Stimulated activated CD8-positive, alpha-beta memory T cell treated with anti-CD3 and anti-CD28 coated beads, Interleukin-7, amount 100 ng/mL, for 1 hour (primary cell): ENCODE results near the gene GALK2.
"Not testable (repeated sequence)": the region's sequence is repeated elsewhere in the genome, so short reads cannot be mapped to it uniquely, and the experiment has no call there.

Experiments
- DNase-seq, 2 donors: peaks; one replicate each; pipeline ENCODE4 v3.0.0-alpha.2; 2020; ENCODE audit warnings: low read depth in 2 of 2

Gene GALK2

DNA sequence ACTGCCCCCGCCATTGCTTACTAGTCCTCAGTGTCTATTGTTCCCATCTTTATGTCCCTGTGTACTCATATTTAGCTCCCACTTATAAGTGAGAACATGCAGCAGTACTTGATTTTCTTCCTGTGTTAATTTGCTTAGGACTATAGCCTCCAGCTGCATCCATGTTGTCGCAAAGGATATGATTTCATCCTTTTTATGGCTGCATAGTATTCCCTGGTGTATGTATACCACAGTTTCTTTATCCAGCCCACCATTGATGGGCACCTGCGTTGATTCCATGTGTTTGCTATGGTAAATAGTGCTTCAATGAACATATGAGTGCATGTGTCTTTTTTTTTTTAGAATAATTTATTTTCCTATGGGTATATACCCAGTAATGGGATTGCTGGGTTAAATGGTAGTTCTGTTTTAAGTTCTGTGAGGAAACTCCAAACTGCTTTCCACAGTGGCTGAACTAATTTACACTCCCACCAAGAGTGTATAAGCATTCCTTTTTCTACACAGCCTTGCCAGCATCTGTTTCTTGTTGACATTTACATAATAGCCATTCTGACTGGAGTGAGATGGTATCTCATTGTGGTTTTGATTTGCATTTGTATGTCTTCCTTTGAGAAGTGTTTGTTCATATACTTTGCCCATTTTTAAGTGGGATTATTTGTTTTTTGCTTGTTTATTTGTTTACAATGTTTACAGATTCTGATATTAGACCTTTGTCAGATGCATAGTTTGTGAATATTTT is 53.7 kb downstream of the GALK2 start:
- DNase-seq, result no peak

DNA sequence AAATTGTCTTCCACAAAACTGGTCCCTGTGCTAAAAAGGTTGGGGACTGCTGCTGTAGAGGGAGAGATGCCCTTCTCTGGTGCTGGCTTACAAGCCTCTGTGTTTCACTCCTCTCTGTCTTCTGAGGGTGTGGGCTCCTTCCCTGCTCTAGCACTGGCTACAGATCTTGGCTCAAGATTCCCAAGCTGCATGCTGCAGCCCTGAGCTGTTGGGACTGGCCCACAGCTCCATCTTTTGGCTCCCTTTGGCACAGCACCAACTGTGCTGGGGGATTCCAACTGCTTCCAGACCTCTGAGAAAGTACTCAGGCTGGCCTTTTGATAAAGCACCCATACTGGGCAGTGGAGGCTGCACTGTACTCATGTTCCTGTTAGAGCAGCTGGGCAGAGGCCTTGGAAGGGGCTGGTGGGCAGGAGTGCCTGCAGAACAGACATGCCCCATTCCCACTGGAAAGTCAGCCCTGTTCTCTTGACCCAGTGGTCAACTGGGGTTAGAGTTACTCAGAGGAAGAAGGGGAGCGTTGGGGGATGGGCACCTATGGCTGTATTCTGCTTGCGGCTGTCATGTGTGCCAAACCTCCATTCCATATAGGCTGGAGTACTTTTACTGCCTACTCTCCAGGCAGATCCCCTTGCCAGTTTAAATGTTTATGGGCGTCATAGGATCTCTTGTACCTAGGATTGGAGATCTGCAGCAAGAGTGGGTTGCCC is 55.7 kb downstream of the GALK2 start:
- no peak for DNase-seq

DNA sequence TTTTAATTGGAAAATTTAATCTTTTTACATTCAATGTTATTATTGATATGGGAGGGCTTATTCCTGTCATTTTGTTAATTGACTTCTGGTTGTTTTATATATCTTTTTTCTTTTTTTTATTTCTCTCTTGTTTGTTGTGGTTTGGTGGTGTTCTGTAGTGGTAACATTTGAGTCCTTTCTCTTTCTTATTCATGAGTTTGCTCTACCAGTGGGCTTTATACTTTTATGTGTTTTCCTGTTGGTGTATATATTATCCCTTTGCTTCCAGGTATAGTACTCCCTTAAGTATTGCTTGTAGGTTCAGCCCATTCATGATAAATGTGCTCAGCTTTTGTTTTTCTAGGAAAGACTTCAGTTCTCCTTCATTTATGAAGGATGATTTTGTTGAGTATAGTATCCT is 57.6 kb downstream of the GALK2 start:
- DNase-seq, result no peak

DNA sequence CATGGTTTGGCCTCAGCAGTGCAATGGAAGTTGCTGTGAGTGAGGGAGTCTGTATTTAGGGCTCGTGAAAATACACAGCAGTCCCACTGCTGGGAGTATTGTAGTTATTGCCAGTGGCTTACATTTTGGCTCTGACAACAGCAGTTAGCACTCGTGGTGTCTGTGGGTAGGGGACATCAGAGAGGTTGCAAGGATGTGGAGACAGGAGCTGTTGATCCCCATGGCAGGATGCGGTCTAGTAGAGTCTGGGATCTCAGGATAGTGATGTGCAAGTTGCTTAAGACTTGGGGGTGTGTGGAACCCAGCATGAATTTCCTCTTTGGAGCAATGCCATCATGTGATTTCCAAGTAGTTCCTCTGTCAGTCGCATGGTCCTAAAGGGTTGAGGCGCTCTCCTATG is 59.9 kb downstream of the GALK2 start:
- no peak for DNase-seq

DNA sequence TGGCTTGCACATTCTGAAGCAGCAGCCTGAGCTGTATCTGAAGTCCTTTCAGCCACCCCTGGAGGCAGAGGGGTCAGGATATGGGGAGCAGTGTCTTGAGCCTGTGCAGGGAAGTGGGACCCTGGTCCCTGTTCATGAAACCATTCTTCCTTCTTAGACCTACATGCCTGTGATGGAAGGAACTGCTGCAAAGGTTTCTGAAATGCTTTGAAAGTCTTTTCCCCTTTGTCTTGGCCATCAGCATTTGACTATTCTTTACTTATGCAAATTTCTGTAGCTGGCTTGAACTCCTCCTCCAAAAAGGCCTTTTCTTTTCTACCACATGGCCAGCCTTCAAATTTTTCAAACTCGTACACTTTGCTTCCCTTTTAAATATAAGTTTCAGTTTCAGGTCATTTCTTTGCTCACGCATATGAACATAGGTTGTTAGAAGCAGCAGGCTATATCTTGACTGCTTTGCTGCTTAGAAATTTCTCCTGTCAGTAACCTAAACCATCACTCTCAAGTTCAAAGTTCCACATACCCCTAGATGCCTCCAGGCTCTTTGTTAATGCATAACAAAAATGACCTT is 62.3 kb downstream of the GALK2 start:
- DNase-seq, result no peak

DNA sequence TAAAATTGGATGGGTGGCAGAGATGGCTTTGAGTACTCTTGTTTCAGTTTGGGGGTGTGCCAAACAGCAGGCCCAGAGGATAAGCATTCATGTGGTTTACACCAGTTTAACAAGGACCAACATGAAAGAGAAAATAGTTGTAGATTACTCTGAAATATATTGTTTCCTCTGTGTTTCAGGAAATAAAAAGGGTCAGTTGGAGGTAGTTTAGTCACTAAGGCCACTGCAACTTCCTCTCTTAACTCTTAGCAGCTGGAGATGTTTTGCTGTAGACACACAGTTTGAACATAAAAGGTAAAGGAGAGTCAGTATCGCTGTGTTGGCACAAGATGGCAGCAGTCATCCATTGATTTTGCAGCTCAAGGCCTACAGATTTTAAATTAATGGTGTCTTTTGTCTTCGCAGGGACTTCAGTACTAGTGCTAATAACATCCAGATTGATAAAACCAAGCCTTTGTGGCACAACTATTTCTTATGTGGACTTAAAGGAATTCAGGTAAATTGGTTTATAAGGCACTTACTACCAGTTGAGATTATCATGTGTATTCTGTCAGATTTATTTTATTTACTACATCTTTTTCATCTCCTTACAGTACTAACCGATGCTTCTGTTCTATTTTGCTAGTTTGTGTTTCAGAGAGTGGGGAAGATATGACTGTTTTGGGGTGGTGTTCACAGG is 65.5 kb downstream of the GALK2 start:
- DNase-seq, result no peak

DNA sequence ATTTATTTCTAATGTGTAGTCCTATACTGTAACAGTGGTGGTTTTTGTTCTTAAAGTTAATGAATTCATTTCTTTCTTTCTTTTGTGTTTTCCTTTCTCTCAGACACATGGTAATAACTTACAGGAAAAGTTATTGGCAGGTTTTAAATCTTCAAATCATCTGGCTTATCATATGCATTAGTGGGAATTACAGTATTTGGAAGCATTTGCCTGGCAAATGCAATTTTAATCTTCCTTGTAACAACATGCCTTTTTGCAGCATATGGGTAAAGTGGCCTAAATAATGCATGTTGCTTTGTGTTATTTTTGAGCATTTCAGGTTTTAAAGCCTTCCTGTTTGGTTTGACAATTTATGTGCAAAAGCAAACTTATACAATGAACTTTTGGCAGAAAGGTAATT is 66.8 kb downstream of the GALK2 start:
- no peak for DNase-seq

DNA sequence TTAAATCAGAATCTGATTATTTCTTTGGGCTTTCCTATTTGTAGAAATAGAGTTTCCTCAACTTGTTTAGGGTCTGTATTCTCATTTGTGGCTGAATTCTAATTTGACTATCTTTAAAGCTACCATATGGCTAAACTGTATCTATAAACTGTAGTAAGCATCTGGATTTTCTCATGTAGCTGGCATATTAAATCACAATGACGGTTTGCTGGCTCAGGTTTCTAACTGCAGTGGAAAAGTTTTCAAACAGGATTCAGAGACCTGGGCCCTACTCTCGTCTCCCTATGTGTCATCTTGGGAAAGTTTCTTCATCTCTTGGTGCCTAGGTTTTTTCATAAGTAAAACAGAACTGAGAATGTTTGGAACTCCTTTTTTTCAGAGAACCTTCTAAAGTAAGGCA is 68.3 kb downstream of the GALK2 start:
- DNase-seq, result no peak

DNA sequence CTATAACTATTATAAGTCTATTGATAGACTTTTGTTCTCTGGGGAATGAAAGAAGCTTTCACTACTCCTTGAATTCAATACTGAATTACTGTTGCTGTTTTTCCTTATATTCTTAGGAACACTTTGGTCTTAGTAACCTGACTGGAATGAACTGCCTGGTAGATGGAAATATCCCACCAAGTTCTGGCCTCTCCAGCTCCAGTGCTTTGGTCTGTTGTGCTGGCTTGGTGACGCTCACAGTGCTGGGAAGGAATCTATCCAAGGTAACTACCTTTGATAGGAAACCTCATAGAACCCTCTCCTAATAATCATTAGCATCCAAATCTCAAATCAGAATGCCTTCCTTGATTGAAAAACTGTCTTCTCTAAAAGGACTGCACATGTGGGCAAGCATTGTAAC is 69.1 kb downstream of the GALK2 start:
- no peak for DNase-seq

DNA sequence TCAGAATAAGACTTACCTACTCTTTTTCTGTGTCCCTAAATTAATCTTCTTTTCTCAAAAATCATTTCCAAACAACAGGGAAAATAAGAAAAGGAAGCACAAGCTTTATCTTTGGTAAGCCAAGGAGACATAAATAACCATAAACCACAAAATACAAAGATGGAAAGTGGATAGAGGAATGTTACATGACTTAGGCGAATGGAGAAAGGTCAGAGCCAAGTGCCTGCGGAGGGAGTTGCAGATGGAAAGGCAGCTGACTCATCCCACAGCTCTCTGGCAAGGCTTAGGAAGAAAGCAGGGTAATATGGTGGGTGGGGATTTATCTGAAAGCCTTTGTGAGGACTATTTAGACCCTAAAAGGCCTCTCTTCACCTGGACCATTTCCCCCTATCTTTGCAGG is 72.8 kb downstream of the GALK2 start:
- DNase-seq, result no peak

DNA sequence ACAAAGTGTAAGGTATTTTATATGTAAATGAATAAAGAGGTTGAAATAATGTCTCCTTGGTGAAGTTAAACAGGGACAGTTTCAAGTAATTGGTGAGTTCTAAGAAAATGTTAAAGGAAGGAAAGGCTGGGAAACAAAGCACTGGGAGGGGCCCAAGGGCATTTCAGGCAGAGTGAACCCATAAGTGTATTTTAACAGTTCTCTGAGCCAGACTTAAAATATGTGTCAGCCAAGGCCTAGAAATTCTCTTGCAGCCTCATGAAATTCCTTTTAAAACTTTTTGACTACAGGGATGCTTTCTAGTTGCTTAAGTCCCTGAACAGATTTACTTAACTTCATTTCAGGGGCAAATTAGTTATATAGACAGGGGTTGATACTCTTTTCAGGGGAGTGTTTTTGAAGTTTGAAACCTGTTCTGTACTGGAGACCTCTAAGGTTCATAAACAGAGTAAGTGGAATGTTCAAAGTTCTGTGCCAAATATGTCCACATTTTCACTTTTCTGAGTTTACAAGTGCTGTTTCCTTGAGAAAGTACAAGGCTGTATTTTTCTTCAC is 77.6 kb downstream of the GALK2 start:
- no peak for DNase-seq

DNA sequence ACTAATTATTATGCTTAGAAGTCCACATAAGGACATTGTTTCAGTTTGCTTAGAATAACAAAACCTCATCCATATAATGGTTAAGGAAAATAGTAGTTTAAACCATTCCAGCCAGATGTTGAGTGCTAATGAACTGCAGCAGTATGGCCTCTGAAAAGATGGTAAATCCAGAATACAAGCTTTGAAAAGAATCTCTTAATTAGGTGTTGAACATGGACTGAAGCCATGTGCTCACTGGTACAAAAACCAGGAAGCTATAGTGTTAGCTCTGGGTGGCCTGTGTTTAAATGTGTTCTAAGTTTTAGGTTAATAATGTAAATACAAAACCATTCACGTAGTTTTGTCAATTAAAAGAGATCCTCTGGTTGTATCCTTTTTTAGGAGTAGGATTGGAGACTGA is 78.2 kb downstream of the GALK2 start:
- no peak for DNase-seq

DNA sequence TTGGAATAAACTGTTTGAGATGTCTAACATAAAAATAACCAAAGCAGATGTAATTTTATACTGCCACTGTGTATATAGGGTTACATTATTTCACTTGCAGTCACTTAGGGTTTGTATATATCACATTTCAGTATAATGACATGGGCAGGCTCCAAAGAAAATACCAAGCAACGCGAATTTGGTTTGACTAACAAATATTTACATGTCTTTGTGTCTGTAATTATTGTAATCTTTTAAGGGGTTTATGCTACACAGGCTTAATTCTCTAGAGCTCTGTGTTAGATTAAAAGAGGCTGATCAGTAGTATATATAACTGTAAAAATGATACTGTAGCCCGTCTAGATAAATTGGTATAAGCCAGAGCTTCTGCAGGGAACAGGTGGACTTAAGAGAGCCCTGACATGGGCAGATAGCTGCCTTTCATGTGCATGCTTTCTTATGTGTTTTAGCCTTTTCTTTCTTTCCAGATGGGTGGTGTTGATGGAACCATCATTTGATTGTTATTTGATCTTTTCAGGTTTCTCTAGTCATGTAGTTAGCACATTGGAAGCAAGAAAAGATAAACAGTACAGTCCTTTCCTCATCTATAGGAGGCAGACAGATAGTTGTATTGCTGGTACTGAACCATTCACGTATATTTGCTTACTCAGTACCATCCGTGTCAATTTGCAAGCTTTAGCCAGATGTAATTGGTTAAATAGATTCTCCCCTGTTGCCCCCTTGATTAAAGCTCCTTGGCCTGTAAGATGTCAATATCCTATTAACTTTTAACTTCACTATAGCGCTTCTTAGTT is 86.1 kb downstream of the GALK2 start:
- no peak for DNase-seq

DNA sequence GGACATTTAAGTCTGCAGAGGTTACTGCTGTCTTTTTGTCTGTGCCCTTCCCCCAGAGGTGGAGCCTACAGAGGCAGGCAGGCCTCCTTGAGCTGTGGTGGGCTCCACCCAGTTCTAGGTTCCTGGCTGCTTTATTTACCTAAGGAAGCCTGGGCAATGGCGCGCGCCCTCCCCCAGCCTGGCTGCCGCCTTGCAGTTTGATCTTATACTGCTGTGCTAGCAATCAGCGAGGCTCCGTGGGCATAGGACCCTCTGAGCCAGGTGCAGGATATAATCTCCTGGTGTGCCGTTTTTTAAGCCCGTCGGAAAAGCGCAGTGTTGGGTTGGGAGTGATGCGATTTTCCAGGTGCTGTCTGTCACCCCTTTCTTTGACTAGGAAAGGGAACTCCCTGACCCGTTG is 95.1 kb downstream of the GALK2 start:
- not testable (repeated sequence) for DNase-seq

DNA sequence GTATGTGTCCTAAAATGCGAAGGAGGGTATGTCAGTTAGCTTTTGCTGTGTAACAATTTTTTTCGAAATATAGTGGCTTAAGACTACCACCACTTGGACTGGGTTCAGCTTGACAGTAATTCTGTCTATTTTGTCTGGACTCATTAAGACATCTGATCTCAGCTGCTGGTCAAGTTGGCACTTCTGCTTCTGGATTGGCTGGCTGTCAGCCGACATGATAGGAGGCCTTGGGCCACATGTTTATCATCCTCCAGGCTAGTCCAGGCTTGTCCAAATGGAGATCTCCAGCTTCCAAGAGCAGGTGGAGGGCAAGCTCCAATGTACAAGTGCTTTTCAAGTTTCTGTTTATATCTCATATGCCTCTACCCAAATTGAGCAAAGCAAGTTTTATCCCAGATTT is 95.9 kb downstream of the GALK2 start:
- no peak for DNase-seq

DNA sequence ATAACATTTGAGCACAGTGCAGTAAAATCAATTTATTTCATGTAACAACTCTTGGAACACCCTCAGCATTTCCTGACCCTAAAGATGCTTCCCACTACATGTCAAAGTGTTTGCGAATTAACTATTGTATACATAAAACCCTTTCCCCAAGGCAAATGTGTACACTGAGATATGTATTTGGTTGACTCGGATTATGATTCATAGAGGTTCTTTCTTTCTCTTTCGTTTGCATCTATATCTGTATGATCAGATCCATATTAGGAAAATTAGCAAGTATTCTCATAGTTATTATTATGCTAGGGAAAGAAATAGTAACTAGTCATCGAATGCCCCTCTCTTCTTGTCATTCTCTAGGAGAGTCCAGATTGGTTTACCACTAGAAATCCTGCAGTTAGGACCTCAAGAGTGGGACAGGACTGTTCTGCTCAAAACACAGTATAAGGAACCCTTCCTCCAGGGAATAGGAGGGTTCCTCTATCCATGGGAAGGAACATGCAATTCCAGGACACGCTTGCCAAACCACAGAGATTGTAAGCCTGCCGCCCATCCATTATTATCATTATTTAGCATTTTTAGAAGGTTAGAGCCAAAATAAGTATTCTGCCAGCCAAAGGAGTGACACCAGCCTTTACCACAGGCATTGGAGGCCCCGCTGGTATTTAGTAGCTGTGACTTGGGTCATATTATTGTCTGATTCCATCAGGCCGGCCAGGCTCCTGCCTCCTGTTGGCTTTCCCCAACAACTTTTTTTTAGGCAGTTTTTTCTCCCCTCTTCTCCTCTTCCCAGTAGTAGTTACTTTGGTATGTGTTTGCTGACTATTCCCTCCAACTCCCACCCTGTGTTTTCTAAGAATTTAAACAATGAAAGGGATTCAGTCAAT is 100.7 kb downstream of the GALK2 start:
- no peak for DNase-seq

DNA sequence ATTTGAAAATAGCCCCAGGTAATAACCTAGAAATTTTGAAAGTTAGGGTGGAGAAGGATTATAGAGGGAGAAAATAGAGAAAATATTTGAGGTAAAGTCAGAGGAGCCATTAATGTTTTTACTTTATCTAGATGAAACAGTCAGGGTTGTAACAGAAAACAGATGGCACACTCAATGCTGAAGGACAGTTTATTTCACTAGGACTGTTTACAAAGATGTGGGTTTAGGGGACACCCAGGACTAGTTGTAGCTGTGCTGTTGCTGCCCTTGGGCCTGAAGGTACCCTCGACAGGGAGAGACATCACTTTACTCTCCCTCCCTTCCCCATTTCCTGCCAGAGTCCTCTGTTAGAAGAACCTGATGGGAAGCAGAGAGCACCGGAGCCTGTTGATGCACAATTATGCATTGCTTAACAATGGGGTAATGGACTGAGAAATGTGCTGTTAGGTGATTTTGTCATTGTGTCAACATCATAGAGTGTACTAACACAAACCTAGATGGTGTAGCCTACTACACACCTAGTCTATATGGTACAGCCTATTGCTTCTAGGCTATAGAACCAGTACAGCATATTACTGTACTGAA is 103.8 kb downstream of the GALK2 start:
- DNase-seq, result no peak

DNA sequence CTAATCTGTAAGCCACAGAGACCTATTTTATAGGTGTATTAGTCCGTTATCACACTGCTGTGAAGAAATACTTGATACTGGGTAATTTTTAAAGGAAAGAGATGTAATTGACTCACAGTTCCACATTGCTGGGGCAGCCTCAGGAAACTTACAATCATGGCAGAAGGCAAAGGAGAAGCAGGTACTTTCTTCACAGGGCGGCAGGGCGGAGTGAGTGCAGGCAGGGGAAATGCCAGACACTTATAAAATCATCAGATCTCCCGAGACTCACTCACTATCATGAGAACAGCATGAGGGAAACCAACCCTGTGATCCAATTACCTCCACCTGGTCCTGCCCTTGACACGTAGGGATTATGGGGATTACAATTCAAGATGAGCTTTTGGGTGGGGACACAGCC is 108.7 kb downstream of the GALK2 start:
- no peak for DNase-seq

DNA sequence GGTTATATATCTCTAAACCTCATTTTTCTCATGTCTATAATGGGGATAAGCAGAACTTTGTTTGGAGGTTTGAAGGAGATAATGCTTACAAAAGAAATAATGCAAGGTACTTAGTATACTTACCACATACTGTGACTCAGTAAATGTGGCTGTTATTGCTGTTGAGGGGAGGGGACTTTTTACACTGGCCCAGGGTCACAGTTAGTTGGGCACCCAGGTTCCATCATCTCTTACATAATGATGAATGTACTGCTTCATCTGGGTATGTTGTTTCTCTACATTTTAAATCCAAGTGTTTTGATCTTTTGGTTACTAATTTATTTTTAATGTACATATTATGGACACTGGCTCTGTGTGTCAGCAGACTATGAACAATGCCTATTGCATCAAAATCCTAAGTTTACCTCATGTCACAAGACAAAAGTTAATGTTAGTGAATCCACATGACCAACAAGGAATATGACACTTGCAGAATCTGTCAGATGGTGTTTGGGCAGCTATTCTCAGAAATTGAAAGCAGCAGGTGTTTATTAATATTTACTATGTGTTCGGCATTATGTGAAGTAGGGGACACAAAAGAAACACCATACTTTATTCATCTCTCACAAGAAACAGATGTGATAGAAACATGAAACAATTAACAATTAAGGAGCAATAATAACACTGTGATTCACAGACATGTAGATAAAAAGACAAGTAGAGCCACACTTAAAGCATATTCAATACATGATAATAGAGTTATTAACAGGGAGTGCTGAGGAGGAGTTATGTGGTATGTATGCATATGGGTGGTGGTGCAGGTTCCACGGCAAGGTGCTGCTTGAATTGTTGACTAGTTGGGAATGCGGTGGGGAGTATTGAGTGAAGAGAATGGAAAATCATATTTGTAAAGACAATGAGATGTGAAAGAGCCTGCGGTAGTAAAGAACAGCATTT is 109.7 kb downstream of the GALK2 start:
- DNase-seq, result no peak
